PFSK-1 (cell line): ENCODE measurements around the gene DCUN1D2.

ENCODE experiments used
- FOXP2 ChIP-seq: optimal IDR thresholded peaks from 2 replicates; pipeline ENCODE3; 2011; ENCODE audit warnings: borderline replicate concordance, control low read depth, inconsistent platforms; ENCODE audit not compliant: insufficient read depth; ENCODE audit errors: extremely low read length, extremely low read depth
- POLR2AphosphoS5 ChIP-seq: IDR thresholded peaks from 2 replicates; pipeline ENCODE4 v1.6.1; 2012; ENCODE audit warnings: low read depth, mild to moderate bottlenecking, control low read depth, low read length, moderate library complexity
- REST ChIP-seq, 2 experiments: IDR thresholded peaks; 2 replicates each; pipeline versions ENCODE4 v1.6.1 to v1.8.0; 2011 to 2012; ENCODE audit warnings: low read depth in 2 of 2, low read length in 2 of 2, control low read depth in 1 of 2, inconsistent platforms in 1 of 2, mild to moderate bottlenecking in 1 of 2, moderate library complexity in 1 of 2; ENCODE audit not compliant: insufficient read depth in 1 of 2
- SIN3A ChIP-seq: IDR thresholded peaks from 2 replicates; pipeline ENCODE4 v1.6.1; 2012; ENCODE audit warnings: mild to moderate bottlenecking, low read length, moderate library complexity, borderline replicate concordance; ENCODE audit not compliant: insufficient read depth
- TAF1 ChIP-seq: IDR thresholded peaks from 2 replicates; pipeline ENCODE4 v1.6.1; 2012; ENCODE audit warnings: low read length, control low read depth, borderline replicate concordance; ENCODE audit not compliant: insufficient read depth

DCUN1D2 gene

GRCh38 chr13:113461022-113461751, 29.3 kb downstream of the DCUN1D2 start:
- TF ChIP-seq REST (IDR thresholded peaks at IDR 0.05; ENCODE audit: insufficient read depth in 1 of 2, low read depth in 2 of 2, low read length in 2 of 2) (no peak), SIN3A (no peak), FOXP2 (no peak), POLR2AphosphoS5 (no peak), TAF1 (no peak)

- TF ChIP-seq FOXP2 (no peak), REST (IDR thresholded peaks at IDR 0.05; ENCODE audit: insufficient read depth in 1 of 2, low read depth in 2 of 2, low read length in 2 of 2) (no peak), SIN3A (no peak), TAF1 (no peak)
Observed at GRCh38 chr13:113460599-113460998, 29.9 kb downstream of the DCUN1D2 start.

GRCh38 chr13:113460064-113460555, 30.4 kb downstream of the DCUN1D2 start:
- TF ChIP-seq POLR2AphosphoS5 (no peak), REST (IDR thresholded peaks at IDR 0.05; ENCODE audit: insufficient read depth in 1 of 2, low read depth in 2 of 2, low read length in 2 of 2) (no peak), TAF1 (no peak), FOXP2 (no peak), SIN3A (no peak)

- TF ChIP-seq TAF1 (no peak), POLR2AphosphoS5 (no peak), FOXP2 (no peak), REST (IDR thresholded peaks at IDR 0.05; ENCODE audit: insufficient read depth in 1 of 2, low read depth in 2 of 2, low read length in 2 of 2) (no peak), SIN3A (no peak)
Observed at GRCh38 chr13:113458253-113459065, 32.1 kb downstream of the DCUN1D2 start.
